22Rv1 (cell line): ENCODE data around the gene UNC79.

Experiments used
- CTCF ChIP-seq: fragments of 450-650 bp; IDR thresholded peaks from 2 replicates; pipeline ENCODE4 v1.5.1; 2017; ENCODE audit warnings: mild to moderate bottlenecking
- ZFX ChIP-seq: fragments of 450-650 bp; IDR thresholded peaks from 2 replicates; pipeline ENCODE4 v1.6.1; 2017; ENCODE audit warnings: antibody characterized with exemption, borderline replicate concordance

GRCh38 chr14:93713726-93714405, 283.1 kb downstream of the UNC79 start:
- TF ChIP-seq CTCF (no peak), ZFX (no peak)
